ENCODE data around the gene CADM2. TPM values are rescaled to one million over a fixed set of nuclear protein-coding genes. Genes with fewer than 3 reads are reported as not detected.

The CADM2 gene
- total and polyA plus RNA-seq, 12 donors, result 0.10 to 12.6 (median 2.2) TPM

DNA sequence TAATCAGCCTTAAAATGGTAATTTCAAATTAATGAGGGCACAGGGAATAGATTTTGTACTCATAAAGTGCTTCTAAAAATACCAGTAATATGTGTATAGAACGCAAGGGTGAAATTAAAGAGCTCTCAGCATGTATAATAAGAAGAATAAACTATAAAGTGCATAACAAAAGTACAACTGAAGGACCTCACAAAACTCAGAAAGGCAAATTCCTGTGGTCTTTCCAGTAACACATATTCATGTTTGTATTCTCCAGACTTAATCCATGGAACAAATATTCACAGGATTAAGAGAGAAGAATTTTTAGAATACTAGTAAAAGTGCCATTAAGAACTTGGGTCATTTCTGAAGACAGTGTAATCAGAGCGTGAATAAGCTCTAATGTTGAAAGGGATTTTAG is 646.3 kb downstream of the CADM2 start:
- TF ChIP-seq, protein P1, sequence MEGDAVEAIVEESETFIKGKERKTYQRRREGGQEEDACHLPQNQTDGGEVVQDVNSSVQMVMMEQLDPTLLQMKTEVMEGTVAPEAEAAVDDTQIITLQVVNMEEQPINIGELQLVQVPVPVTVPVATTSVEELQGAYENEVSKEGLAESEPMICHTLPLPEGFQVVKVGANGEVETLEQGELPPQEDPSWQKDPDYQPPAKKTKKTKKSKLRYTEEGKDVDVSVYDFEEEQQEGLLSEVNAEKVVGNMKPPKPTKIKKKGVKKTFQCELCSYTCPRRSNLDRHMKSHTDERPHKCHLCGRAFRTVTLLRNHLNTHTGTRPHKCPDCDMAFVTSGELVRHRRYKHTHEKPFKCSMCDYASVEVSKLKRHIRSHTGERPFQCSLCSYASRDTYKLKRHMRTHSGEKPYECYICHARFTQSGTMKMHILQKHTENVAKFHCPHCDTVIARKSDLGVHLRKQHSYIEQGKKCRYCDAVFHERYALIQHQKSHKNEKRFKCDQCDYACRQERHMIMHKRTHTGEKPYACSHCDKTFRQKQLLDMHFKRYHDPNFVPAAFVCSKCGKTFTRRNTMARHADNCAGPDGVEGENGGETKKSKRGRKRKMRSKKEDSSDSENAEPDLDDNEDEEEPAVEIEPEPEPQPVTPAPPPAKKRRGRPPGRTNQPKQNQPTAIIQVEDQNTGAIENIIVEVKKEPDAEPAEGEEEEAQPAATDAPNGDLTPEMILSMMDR (IDR thresholded peaks at IDR 0.05), result no peak
- TF ChIP-seq POLR2A (IDR thresholded peaks at IDR 0.05), result no peak
- Histone ChIP-seq H3K36me3 (replicated peaks in 1 of 2) (no peaks in the 10 kb centered on the region), H3K27ac (no peak overlapping the region), H3K9me3 (replicated peaks in 1 of 3) (no peaks in the 10 kb centered on the region), H3K4me3 (no peak overlapping the region), H3K4me1 (replicated peaks in 1 of 2) (no peaks in the 10 kb centered on the region), H3K27me3 (no peaks in the 10 kb centered on the region)
- no peak for DNase-seq
- 76 to 82% (median 79%) methylated on average over 2 of the region's 2 CpGs for WGBS, 4 donors
- intact Hi-C loops (cut with DNase I), result no loop called here

GRCh38 chr3:85626662-85627061 is 667.9 kb downstream of the CADM2 start:
- Histone ChIP-seq H3K4me3 (no peak overlapping the region), H3K9me3 (replicated peaks in 1 of 3) (no peaks in the 10 kb centered on the region), H3K27me3 (no peaks in the 10 kb centered on the region), H3K36me3 (replicated peaks in 1 of 2) (no peaks in the 10 kb centered on the region), H3K4me1 (replicated peaks in 1 of 2) (no peaks in the 10 kb centered on the region), H3K27ac (no peak overlapping the region)
- TF ChIP-seq, protein P1 (IDR thresholded peaks at IDR 0.05), result no peak
- TF ChIP-seq POLR2A (IDR thresholded peaks at IDR 0.05), result no peak
- intact Hi-C loops (cut with DNase I), result no loop called here
- DNase-seq, result no peak
- 29 to 43% (median 34%) methylated on average over 2 of the region's 2 CpGs for WGBS, 4 donors

DNA sequence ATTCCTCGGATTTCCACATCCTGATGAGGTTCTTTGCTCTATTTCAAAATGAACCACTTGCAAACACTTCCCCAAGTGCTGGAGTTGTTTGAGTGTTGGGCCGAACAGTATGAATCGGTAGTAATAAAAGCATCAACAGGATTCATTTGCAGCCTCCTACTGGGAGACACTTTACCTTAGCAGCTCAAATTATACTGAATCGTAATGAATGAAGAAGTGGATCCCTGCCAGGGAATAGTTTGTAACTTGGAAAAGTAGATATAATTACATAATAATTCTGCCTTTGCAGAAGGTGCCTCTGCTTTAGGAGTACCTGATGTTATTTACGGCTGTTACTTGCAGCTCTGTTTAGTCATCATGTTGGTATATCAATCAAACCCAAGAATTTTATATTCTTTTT is 669.1 kb downstream of the CADM2 start:
- no peaks in the 10 kb centered on the region for H3K27me3 ChIP-seq
- no peaks in the 10 kb centered on the region for H3K36me3 ChIP-seq (replicated peaks in 1 of 2)
- no peak overlapping the region for H3K4me3 ChIP-seq
- whole genome bisulfite sequencing, 4 donors, result 72 to 81% (median 78%) methylated on average over 5 of the region's 5 CpGs
- H3K9me3 ChIP-seq (replicated peaks in 1 of 3), result no peaks in the 10 kb centered on the region
- intact Hi-C loops (cut with DNase I), result no loop called here
- H3K27ac ChIP-seq, result no peak overlapping the region
- no peaks in the 10 kb centered on the region for H3K4me1 ChIP-seq (replicated peaks in 1 of 2)
- TF ChIP-seq, protein P1 (IDR thresholded peaks at IDR 0.05), result no peak
- no peak for TF ChIP-seq POLR2A (IDR thresholded peaks at IDR 0.05)
- no peak for DNase-seq

- Histone ChIP-seq H3K36me3 (replicated peaks in 1 of 2) (no peaks in the 10 kb centered on the region), H3K4me3 (no peak overlapping the region), H3K4me1 (replicated peaks in 1 of 2) (no peaks in the 10 kb centered on the region), H3K9me3 (replicated peaks in 1 of 3) (no peaks in the 10 kb centered on the region), H3K27ac (no peak overlapping the region), H3K27me3 (no peaks in the 10 kb centered on the region)
- no peak for DNase-seq
- TF ChIP-seq, protein P1 (IDR thresholded peaks at IDR 0.05), result no peak
- TF ChIP-seq POLR2A (IDR thresholded peaks at IDR 0.05), result no peak
- intact Hi-C loops (cut with DNase I), result no loop called here
- WGBS, 4 donors, result 82 to 96% (median 82%) methylated on average over 1 of the region's 1 CpG
Measured at GRCh38 chr3:85631070-85631469, 672.3 kb downstream of the CADM2 start.

Data from adrenal gland (tissue), 12 donors.